Stomach (tissue), 4 donors: ENCODE results near the gene DENND6B.

Experiments used
- EP300 ChIP-seq: sonication (generic); formaldehyde crosslinking; IDR thresholded peaks from one replicate; pipeline ENCODE4 v1.6.1; 2017; ENCODE audit warnings: antibody characterized with exemption
- POLR2A ChIP-seq, 4 donors: fragments of 450-650 bp; IDR thresholded peaks; one replicate each; pipeline ENCODE4 v1.6.1; 2016; ENCODE audit warnings: antibody characterized with exemption in 4 of 4, control low read depth in 2 of 4, mild to moderate bottlenecking in 1 of 4, moderate library complexity in 1 of 4
- TF ChIP-seq, protein P1 (sequence below), 7 experiments: fragments of 450-650 bp in 4 of 7; fragments of 200-600 bp in 3 of 7; sonication (generic) in 3 of 7; IDR thresholded peaks; one replicate each; pipeline ENCODE4 v1.5.1; 2016 to 2019; ENCODE audit warnings: antibody characterized with exemption in 7 of 7, control low read depth in 2 of 7, mild to moderate bottlenecking in 1 of 7

DNA sequence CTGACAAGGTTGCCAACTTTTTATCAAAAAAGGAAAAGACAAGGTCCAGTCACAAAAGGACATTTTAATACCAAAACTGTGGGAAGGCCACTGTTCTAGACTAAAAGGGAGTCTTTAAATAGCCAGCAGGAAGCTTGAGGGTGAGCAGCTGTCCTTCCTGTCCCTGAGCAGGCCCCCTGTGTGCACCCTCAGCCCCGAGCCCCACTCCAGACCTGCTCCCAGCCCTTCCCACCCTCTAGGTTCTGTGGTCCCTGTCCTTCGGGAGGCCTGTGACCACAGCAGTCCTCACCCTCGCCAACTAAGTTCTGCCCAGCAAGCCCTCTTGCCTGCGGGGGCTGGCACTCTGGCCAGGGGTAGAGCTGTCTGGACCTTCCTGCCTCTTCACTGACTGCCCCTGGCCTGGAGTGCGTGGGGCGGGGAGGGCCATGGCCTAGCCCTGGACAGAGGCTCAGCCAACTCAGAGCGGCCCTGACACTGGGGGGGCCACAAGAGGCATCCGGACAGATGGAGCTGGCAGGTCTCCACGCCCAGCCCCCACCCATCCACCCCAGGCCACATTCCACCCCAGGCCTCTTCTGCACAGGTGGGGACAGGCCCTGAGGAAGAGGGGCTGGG lies 17.7 kb downstream of the DENND6B start:
- TF ChIP-seq POLR2A (IDR thresholded peaks at IDR 0.05) (no peak), EP300 (no peak)
- TF ChIP-seq, protein P1, sequence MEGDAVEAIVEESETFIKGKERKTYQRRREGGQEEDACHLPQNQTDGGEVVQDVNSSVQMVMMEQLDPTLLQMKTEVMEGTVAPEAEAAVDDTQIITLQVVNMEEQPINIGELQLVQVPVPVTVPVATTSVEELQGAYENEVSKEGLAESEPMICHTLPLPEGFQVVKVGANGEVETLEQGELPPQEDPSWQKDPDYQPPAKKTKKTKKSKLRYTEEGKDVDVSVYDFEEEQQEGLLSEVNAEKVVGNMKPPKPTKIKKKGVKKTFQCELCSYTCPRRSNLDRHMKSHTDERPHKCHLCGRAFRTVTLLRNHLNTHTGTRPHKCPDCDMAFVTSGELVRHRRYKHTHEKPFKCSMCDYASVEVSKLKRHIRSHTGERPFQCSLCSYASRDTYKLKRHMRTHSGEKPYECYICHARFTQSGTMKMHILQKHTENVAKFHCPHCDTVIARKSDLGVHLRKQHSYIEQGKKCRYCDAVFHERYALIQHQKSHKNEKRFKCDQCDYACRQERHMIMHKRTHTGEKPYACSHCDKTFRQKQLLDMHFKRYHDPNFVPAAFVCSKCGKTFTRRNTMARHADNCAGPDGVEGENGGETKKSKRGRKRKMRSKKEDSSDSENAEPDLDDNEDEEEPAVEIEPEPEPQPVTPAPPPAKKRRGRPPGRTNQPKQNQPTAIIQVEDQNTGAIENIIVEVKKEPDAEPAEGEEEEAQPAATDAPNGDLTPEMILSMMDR (IDR thresholded peaks at IDR 0.05): no peak
